Ectodermal cell (in vitro differentiated cells): Measurements from ENCODE around the gene ADTRP.

Experiments
- H3K27ac ChIP-seq: 2 replicates; pipeline ENCODE4 v1.7.0; 2013; ENCODE audit warnings: mild to moderate bottlenecking, low read depth, low read length; ENCODE audit not compliant: insufficient read depth, poor library complexity, severe bottlenecking
- H3K27me3 ChIP-seq: 2 replicates; pipeline ENCODE4 v1.7.0; 2013; ENCODE audit warnings: mild to moderate bottlenecking, low read length; ENCODE audit not compliant: insufficient read depth, control insufficient read depth, poor library complexity, severe bottlenecking
- H3K36me3 ChIP-seq: one replicate; pipeline ENCODE4 v1.7.0; 2013; ENCODE audit warnings: low read length; ENCODE audit not compliant: control insufficient read depth, insufficient read depth
- H3K4me1 ChIP-seq: one replicate; pipeline ENCODE4 v1.7.0; 2013; ENCODE audit warnings: low read length; ENCODE audit not compliant: control insufficient read depth, insufficient read depth
- H3K4me3 ChIP-seq: 2 replicates; pipeline ENCODE4 v1.7.0; 2013; ENCODE audit warnings: low read depth, low read length, control low read depth; ENCODE audit not compliant: insufficient read depth
- H3K9me3 ChIP-seq: 2 replicates; pipeline ENCODE4 v1.7.0; 2013; ENCODE audit warnings: mild to moderate bottlenecking, low read length, moderate library complexity; ENCODE audit not compliant: control insufficient read depth
- WGBS, 2 experiments: methylation state at CpG; one replicate each; pipeline ENCODE4 v1.1.7; 2013; ENCODE audit warnings: missing lambda C conversion rate in 2 of 2; 5-methylcytosine and 5-hydroxymethylcytosine counted together

ADTRP gene

GRCh38 chr6:11813606-11814005, 35.0 kb upstream of the ADTRP start:
- Histone ChIP-seq H3K4me3 (no peak overlapping the region), H3K9me3 (no peaks in the 10 kb centered on the region), H3K4me1 (no peaks in the 10 kb centered on the region), H3K27me3 (no peaks in the 10 kb centered on the region), H3K27ac (no peak overlapping the region), H3K36me3 (no peaks in the 10 kb centered on the region)
- WGBS, 2 experiments, result 95% methylated on average over 4 of the region's 4 CpGs

- Histone ChIP-seq H3K27ac (no peak overlapping the region), H3K4me3 (no peak overlapping the region), H3K36me3 (no peaks in the 10 kb centered on the region), H3K9me3 (no peaks in the 10 kb centered on the region), H3K27me3 (no peaks in the 10 kb centered on the region), H3K4me1 (no peaks in the 10 kb centered on the region)
- WGBS, 2 experiments, result 91 to 97% methylated on average over 2 of the region's 2 CpGs
Observed at GRCh38 chr6:11812951-11813350, 34.3 kb upstream of the ADTRP start.

GRCh38 chr6:11812439-11812838, 33.8 kb upstream of the ADTRP start:
- 92 to 95% methylated on average over 1 of the region's 1 CpG for WGBS, 2 experiments
- Histone ChIP-seq H3K27ac (no peak overlapping the region), H3K9me3 (no peaks in the 10 kb centered on the region), H3K4me3 (no peak overlapping the region), H3K27me3 (no peaks in the 10 kb centered on the region), H3K4me1 (no peaks in the 10 kb centered on the region), H3K36me3 (no peaks in the 10 kb centered on the region)

GRCh38 chr6:11811644-11812264, 33.2 kb upstream of the ADTRP start:
- no peak overlapping the region for H3K27ac ChIP-seq
- no peaks in the 10 kb centered on the region for H3K9me3 ChIP-seq
- no peaks in the 10 kb centered on the region for H3K4me1 ChIP-seq
- no peak overlapping the region for H3K4me3 ChIP-seq
- H3K27me3 ChIP-seq, result no peaks in the 10 kb centered on the region
- 92 to 97% methylated on average over 2 to 3 of the region's 3 CpGs for WGBS, 2 experiments
- no peaks in the 10 kb centered on the region for H3K36me3 ChIP-seq

GRCh38 chr6:11810854-11811643, 32.4 kb upstream of the ADTRP start:
- no peak overlapping the region for H3K4me3 ChIP-seq
- H3K27me3 ChIP-seq, result no peaks in the 10 kb centered on the region
- no peaks in the 10 kb centered on the region for H3K9me3 ChIP-seq
- peaks cover 2% of the 10 kb centered on the region for H3K4me1 ChIP-seq
- 93 to 95% methylated on average over 10 to 12 of the region's 12 CpGs for WGBS, 2 experiments
- no peaks in the 10 kb centered on the region for H3K36me3 ChIP-seq
- no peak overlapping the region for H3K27ac ChIP-seq

GRCh38 chr6:11810039-11810541, 31.5 kb upstream of the ADTRP start:
- Histone ChIP-seq H3K36me3 (no peaks in the 10 kb centered on the region), H3K4me1 (peaks cover 2% of the 10 kb centered on the region), H3K27me3 (no peaks in the 10 kb centered on the region), H3K27ac (no peak overlapping the region), H3K9me3 (no peaks in the 10 kb centered on the region), H3K4me3 (no peak overlapping the region)
- 89 to 97% methylated on average over 1 of the region's 1 CpG for WGBS, 2 experiments

- 93 to 94% methylated on average over 8 of the region's 8 CpGs for WGBS, 2 experiments
- H3K4me3 ChIP-seq, result no peak overlapping the region
- peaks cover 2% of the 10 kb centered on the region for H3K4me1 ChIP-seq
- H3K9me3 ChIP-seq, result no peaks in the 10 kb centered on the region
- H3K36me3 ChIP-seq, result no peaks in the 10 kb centered on the region
- no peak overlapping the region for H3K27ac ChIP-seq
- no peaks in the 10 kb centered on the region for H3K27me3 ChIP-seq
Observed at GRCh38 chr6:11808054-11808453, 29.5 kb upstream of the ADTRP start.

GRCh38 chr6:11806561-11807317, 28.1 kb upstream of the ADTRP start:
- 89 to 90% methylated on average over 15 of the region's 15 CpGs for WGBS, 2 experiments
- Histone ChIP-seq H3K4me3 (no peak overlapping the region), H3K27ac (no peak overlapping the region), H3K36me3 (no peaks in the 10 kb centered on the region), H3K4me1 (peaks cover 2% of the 10 kb centered on the region), H3K27me3 (no peaks in the 10 kb centered on the region), H3K9me3 (no peaks in the 10 kb centered on the region)

- Histone ChIP-seq H3K9me3 (no peaks in the 10 kb centered on the region), H3K36me3 (no peaks in the 10 kb centered on the region), H3K27ac (no peak overlapping the region), H3K4me1 (peaks cover 2% of the 10 kb centered on the region), H3K27me3 (no peaks in the 10 kb centered on the region), H3K4me3 (no peak overlapping the region)
- WGBS, 2 experiments, result 84% methylated on average over 13 of the region's 13 CpGs
Observed at GRCh38 chr6:11805259-11806053, 26.9 kb upstream of the ADTRP start.
